ENCODE data around the gene GLT8D1.

- TF ChIP-seq CTCF (conservative IDR thresholded peaks at IDR 0.05; ENCODE audit: low read depth, low read length) (no peak), RCOR1 (IDR thresholded peaks at IDR 0.05; ENCODE audit: insufficient replicate concordance, low read length) (no peak), POLR2A (IDR thresholded peaks at IDR 0.05; ENCODE audit: low read depth, low read length) (no peak), RFX5 (IDR thresholded peaks at IDR 0.05; ENCODE audit: low read depth, low read length) (no peak), CHD1 (IDR thresholded peaks at IDR 0.05; ENCODE audit: low read depth, low read length) (no peak), MXI1 (IDR thresholded peaks at IDR 0.05; ENCODE audit: borderline replicate concordance, low read depth, low read length) (no peak), CEBPB (IDR thresholded peaks at IDR 0.05; ENCODE audit: low read depth, low read length) (no peak), MAFK (IDR thresholded peaks at IDR 0.05; ENCODE audit: low read depth, low read length) (no peak), SMC3 (IDR thresholded peaks at IDR 0.05; ENCODE audit: low read depth, low read length) (no peak), FOS (IDR thresholded peaks at IDR 0.05; ENCODE audit: low read depth, low read length) (no peak), BHLHE40 (IDR thresholded peaks at IDR 0.05; ENCODE audit: low read depth, low read length) (no peak), RAD21 (IDR thresholded peaks at IDR 0.05; ENCODE audit: low read length) (no peak)
Measured at GRCh38 chr3:52715714-52716305, 10.2 kb upstream of the GLT8D1 start.

Measured in IMR-90 (cell line).